A549 (cell line): ENCODE data around the gene HIVEP1. TPM values are rescaled to one million over a fixed set of nuclear protein-coding genes. Genes with fewer than 3 reads are reported as not detected.

Experiments used
- ATAC-seq, 2 experiments: fragments of 200-7000 bp in 1 of 2; fragments of >200 bp in 1 of 2; cut with Nextera tagmentation in 1 of 2; cut with Tn5 transposase in 1 of 2; 3 replicates each; pipeline versions ENCODE4 v1.8.0 to v1.9.1; 2018 to 2020; ENCODE audit warnings: mild to moderate bottlenecking in 1 of 2, moderate library complexity in 1 of 2
- CTCF ChIA-PET: fragments of 300-600 bp; sonication (Branson Sonifier 250); formaldehyde crosslinking; extraction: SDS; loops from one replicate; lab custom pipeline; 2021; ENCODE audit warnings: antibody characterized with exemption, inconsistent platforms; lab: Yijun Ruan, JAX
- POLR2A ChIA-PET: fragments of 350-600 bp; formaldehyde crosslinking; extraction: SDS; loops from one replicate; lab custom pipeline; 2021; ENCODE audit warnings: antibody characterized with exemption, inconsistent platforms; lab: Yijun Ruan, JAX
- DNase-seq, 2 experiments: peaks; one replicate each; pipeline versions ENCODE4 v3.0.0 to v3.0.0-alpha.2; 2011 to 2016; ENCODE audit warnings: low read depth in 1 of 2, low spot score in 1 of 2
- FAIRE-seq: peaks from 2 replicates; lab custom pipeline; 2011; peaks lifted over from hg19 to GRCh38; lab: Jason Lieb, UNC
- H3K27ac ChIP-seq, 2 experiments: fragments of >200 bp; sonication (Bioruptor Twin); formaldehyde crosslinking; 3 replicates each; pipeline ENCODE4 v1.5.1; 2016 to 2017
- H3K4me1 ChIP-seq: fragments of >200 bp; sonication (Bioruptor Twin); formaldehyde crosslinking; 3 replicates; pipeline ENCODE4 v1.6.1; 2016
- H3K4me2 ChIP-seq: fragments of >200 bp; sonication (Bioruptor Twin); formaldehyde crosslinking; 3 replicates; pipeline ENCODE4 v1.6.1; 2016
- H3K4me3 ChIP-seq: fragments of >200 bp; sonication (Bioruptor Twin); formaldehyde crosslinking; 3 replicates; pipeline ENCODE4 v1.5.1; 2016
- H3K9me3 ChIP-seq: fragments of >200 bp; sonication (Bioruptor Twin); formaldehyde crosslinking; 3 replicates; pipeline ENCODE4 v1.6.1; 2016
- CBX2 ChIP-seq: fragments of 200-600 bp; sonication (generic); IDR thresholded peaks from 2 replicates; pipeline ENCODE4 v1.6.1; 2016; ENCODE audit warnings: low read depth, mild to moderate bottlenecking, borderline replicate concordance
- CEBPB ChIP-seq, 2 experiments: fragments of >200 bp in 1 of 2; sonication (Bioruptor Twin) in 1 of 2; formaldehyde crosslinking in 1 of 2; IDR thresholded peaks; 2 replicates each; pipeline ENCODE4 v1.6.1; 2012 to 2016
- CHD2 ChIP-seq: fragments of 150-350 bp; IDR thresholded peaks from 2 replicates; pipeline ENCODE4 v1.6.1; 2014; ENCODE audit warnings: low read length; ENCODE audit not compliant: partially characterized antibody
- EHMT2 ChIP-seq: fragments of 200-600 bp; sonication (generic); IDR thresholded peaks from 2 replicates; pipeline ENCODE4 v1.6.1; 2016; ENCODE audit warnings: antibody characterized with exemption, low read depth, mild to moderate bottlenecking, moderate library complexity
- EP300 ChIP-seq, 2 experiments: fragments of >200 bp; sonication (Bioruptor Twin); formaldehyde crosslinking; IDR thresholded peaks; 2 replicates in 1 of 2; 3 replicates in 1 of 2; pipeline ENCODE4 v1.6.1; 2016 to 2017
- FOSB ChIP-seq: fragments of 250-450 bp; sonication (Bioruptor Pico); IDR thresholded peaks from 2 replicates; pipeline ENCODE4 v1.5.0; 2020; ENCODE audit warnings: mild to moderate bottlenecking, moderate library complexity
- GATA3 ChIP-seq: IDR thresholded peaks from 2 replicates; pipeline ENCODE4 v1.6.1; 2012; ENCODE audit warnings: borderline replicate concordance
- HOXA7 ChIP-seq: fragments of 250-450 bp; sonication (Bioruptor Pico); IDR thresholded peaks from 2 replicates; pipeline ENCODE4 v1.5.0; 2020; ENCODE audit warnings: mild to moderate bottlenecking, moderate library complexity
- HOXB5 ChIP-seq: fragments of 250-450 bp; sonication (Bioruptor Pico); IDR thresholded peaks from 2 replicates; pipeline ENCODE4 v1.5.0; 2020; ENCODE audit warnings: mild to moderate bottlenecking, moderate library complexity
- KDM1A ChIP-seq: fragments of 200-600 bp; sonication (generic); IDR thresholded peaks from 2 replicates; pipeline ENCODE4 v1.6.1; 2016; ENCODE audit warnings: low read depth, mild to moderate bottlenecking
- KDM5A ChIP-seq: fragments of 200-600 bp; sonication (generic); IDR thresholded peaks from 2 replicates; pipeline ENCODE4 v1.6.1; 2016; ENCODE audit warnings: antibody characterized with exemption, mild to moderate bottlenecking
- NFE2L2 ChIP-seq: fragments of 150-350 bp; conservative IDR thresholded peaks from 2 replicates; pipeline ENCODE4 v1.6.1; 2014; ENCODE audit warnings: low read length
- NPAS2 ChIP-seq: fragments of 250-450 bp; sonication (Bioruptor Pico); IDR thresholded peaks from 2 replicates; pipeline ENCODE4 v1.8.0; 2022; ENCODE audit warnings: mild to moderate bottlenecking, moderate library complexity, borderline replicate concordance
- NR3C1 ChIP-seq: fragments of >200 bp; sonication (Bioruptor Twin); formaldehyde crosslinking; IDR thresholded peaks from 3 replicates; pipeline ENCODE4 v1.6.1; 2017
- PHF8 ChIP-seq: fragments of 200-600 bp; sonication (generic); IDR thresholded peaks from 2 replicates; pipeline ENCODE4 v1.6.1; 2016; ENCODE audit warnings: low read depth, mild to moderate bottlenecking, antibody characterized with exemption, moderate library complexity, borderline replicate concordance
- POLR2A ChIP-seq: IDR thresholded peaks from 2 replicates; pipeline ENCODE4 v1.6.1; 2012; ENCODE audit warnings: mild to moderate bottlenecking, low read length
- POLR2AphosphoS2 ChIP-seq: conservative IDR thresholded peaks from 2 replicates; pipeline ENCODE4 v1.6.1; 2012; ENCODE audit warnings: low read length, improper control_type of control experiment, inconsistent platforms
- RFX5 ChIP-seq: fragments of 450-650 bp; IDR thresholded peaks from 2 replicates; pipeline ENCODE4 v1.7.1; 2014; ENCODE audit warnings: antibody characterized with exemption, mild to moderate bottlenecking, moderate library complexity
- SMC3 ChIP-seq: fragments of >200 bp; sonication (Bioruptor Twin); formaldehyde crosslinking; IDR thresholded peaks from 3 replicates; pipeline ENCODE4 v1.6.1; 2018; ENCODE audit warnings: inconsistent platforms
- SREBF2 ChIP-seq: fragments of 450-650 bp; IDR thresholded peaks from 2 replicates; pipeline ENCODE4 v1.6.1; 2014; ENCODE audit warnings: mild to moderate bottlenecking, moderate library complexity
- TFCP2L1 ChIP-seq: fragments of 250-450 bp; sonication (Bioruptor Pico); IDR thresholded peaks from 2 replicates; pipeline ENCODE4 v1.5.0; 2021; ENCODE audit warnings: mild to moderate bottlenecking
- ZC3H11A ChIP-seq: fragments of 450-650 bp; IDR thresholded peaks from 2 replicates; pipeline ENCODE4 v1.6.1; 2014; ENCODE audit warnings: antibody characterized with exemption, mild to moderate bottlenecking
- ZNF302 ChIP-seq: fragments of 250-450 bp; sonication (Bioruptor Pico); IDR thresholded peaks from 2 replicates; pipeline ENCODE4 v1.9.0; 2021; ENCODE audit warnings: inconsistent platforms, mild to moderate bottlenecking, moderate library complexity
- ZSCAN20 ChIP-seq: fragments of 250-450 bp; sonication (Bioruptor Pico); IDR thresholded peaks from 2 replicates; pipeline ENCODE4 v1.8.0; 2022; ENCODE audit warnings: mild to moderate bottlenecking, moderate library complexity
- WGBS: methylation state at CpG from one replicate; pipeline ENCODE4 v1.1.6; 2017; ENCODE audit errors: missing lambda C conversion rate; 5-methylcytosine and 5-hydroxymethylcytosine counted together
- polyA plus RNA-seq, 4 experiments: library from polyadenylated mRNA; depleted of rRNA in 3 of 4; stranded (reverse); fragments of >200 nt; fragmentation: RNase III in 1 of 4; extraction: RNeasy Plus Mini Kit Qiagen cat#74134 plus additional on column Dnase treatment in 1 of 4; gene quantifications; 2 replicates in 3 of 4; 3 replicates in 1 of 4; pipeline ENCODE4 v1.2.3, GENCODE V29; 2011 to 2017
- TF ChIP-seq, protein P1 (sequence below): fragments of >200 bp; sonication (Bioruptor Twin); formaldehyde crosslinking; IDR thresholded peaks from 3 replicates; pipeline ENCODE4 v1.6.1; 2016
- TF ChIP-seq, protein P2 (sequence below): fragments of >200 bp; sonication (Bioruptor Twin); formaldehyde crosslinking; IDR thresholded peaks from 3 replicates; pipeline ENCODE4 v1.5.1; 2016
- TF ChIP-seq, protein P3 (sequence below): fragments of 150-350 bp; IDR thresholded peaks from 2 replicates; pipeline ENCODE4 v1.6.1; 2014; ENCODE audit warnings: low read depth, mild to moderate bottlenecking, low read length
- TF ChIP-seq, protein P4 (sequence below): IDR thresholded peaks from 2 replicates; pipeline ENCODE4 v1.6.1; 2012
- TF ChIP-seq, protein P5 (sequence below): fragments of 450-650 bp; IDR thresholded peaks from 2 replicates; pipeline ENCODE4 v1.6.1; 2014; ENCODE audit warnings: antibody characterized with exemption

HIVEP1 gene
- polyA plus RNA-seq, 2 of the 4 experiments (the other 2 are of a cell fraction): 5.8 to 10.5 TPM

DNA sequence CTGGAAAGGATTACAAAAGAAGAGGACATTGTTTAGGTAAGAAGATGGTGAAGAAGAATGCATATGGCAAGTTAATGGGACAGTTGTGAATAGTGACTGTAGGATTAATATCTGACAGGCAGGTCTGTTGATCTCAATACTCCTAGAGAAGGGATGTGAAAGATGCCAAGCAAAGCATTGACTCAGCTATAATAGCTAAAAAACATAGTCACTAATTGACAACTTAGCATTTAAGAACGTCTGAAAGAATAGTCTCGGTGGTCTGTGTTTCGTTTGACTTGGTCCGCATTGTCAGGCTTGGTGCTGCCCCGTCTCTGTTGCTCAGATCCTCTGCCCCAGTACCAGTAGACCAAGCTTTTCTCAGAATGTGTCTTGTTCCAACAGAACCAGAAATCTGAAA lies 65.9 kb downstream of the HIVEP1 start:
- whole genome bisulfite sequencing: 93% methylated on average over 5 of the region's 5 CpGs
- DNase-seq (no peak), FAIRE-seq (no peak), ATAC-seq (no peak)
- no peak overlapping the region for H3K27ac ChIP-seq
- ChIA-PET POLR2A (no interaction called here), CTCF (no interaction called here)
- no peak overlapping the region for H3K4me2 ChIP-seq
- H3K4me1 ChIP-seq: no peaks in the 10 kb centered on the region
- no peaks in the 10 kb centered on the region for H3K9me3 ChIP-seq
- TF ChIP-seq, protein P1, sequence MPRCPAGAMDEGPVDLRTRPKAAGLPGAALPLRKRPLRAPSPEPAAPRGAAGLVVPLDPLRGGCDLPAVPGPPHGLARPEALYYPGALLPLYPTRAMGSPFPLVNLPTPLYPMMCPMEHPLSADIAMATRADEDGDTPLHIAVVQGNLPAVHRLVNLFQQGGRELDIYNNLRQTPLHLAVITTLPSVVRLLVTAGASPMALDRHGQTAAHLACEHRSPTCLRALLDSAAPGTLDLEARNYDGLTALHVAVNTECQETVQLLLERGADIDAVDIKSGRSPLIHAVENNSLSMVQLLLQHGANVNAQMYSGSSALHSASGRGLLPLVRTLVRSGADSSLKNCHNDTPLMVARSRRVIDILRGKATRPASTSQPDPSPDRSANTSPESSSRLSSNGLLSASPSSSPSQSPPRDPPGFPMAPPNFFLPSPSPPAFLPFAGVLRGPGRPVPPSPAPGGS: no peak
- no peak for TF ChIP-seq HOXB5 (CRISPR knock-in tag)
- no peak for TF ChIP-seq SMC3
- no peak for TF ChIP-seq TFCP2L1 (CRISPR knock-in tag)
- no peak for TF ChIP-seq KDM1A
- TF ChIP-seq NPAS2 (CRISPR knock-in tag): no peak
- no peak for TF ChIP-seq ZSCAN20
- TF ChIP-seq CHD2: no peak
- TF ChIP-seq PHF8: no peak
- TF ChIP-seq, protein P2, sequence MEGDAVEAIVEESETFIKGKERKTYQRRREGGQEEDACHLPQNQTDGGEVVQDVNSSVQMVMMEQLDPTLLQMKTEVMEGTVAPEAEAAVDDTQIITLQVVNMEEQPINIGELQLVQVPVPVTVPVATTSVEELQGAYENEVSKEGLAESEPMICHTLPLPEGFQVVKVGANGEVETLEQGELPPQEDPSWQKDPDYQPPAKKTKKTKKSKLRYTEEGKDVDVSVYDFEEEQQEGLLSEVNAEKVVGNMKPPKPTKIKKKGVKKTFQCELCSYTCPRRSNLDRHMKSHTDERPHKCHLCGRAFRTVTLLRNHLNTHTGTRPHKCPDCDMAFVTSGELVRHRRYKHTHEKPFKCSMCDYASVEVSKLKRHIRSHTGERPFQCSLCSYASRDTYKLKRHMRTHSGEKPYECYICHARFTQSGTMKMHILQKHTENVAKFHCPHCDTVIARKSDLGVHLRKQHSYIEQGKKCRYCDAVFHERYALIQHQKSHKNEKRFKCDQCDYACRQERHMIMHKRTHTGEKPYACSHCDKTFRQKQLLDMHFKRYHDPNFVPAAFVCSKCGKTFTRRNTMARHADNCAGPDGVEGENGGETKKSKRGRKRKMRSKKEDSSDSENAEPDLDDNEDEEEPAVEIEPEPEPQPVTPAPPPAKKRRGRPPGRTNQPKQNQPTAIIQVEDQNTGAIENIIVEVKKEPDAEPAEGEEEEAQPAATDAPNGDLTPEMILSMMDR: no peak
- TF ChIP-seq KDM5A: no peak
- no peak for TF ChIP-seq SREBF2
- TF ChIP-seq, protein P3, sequence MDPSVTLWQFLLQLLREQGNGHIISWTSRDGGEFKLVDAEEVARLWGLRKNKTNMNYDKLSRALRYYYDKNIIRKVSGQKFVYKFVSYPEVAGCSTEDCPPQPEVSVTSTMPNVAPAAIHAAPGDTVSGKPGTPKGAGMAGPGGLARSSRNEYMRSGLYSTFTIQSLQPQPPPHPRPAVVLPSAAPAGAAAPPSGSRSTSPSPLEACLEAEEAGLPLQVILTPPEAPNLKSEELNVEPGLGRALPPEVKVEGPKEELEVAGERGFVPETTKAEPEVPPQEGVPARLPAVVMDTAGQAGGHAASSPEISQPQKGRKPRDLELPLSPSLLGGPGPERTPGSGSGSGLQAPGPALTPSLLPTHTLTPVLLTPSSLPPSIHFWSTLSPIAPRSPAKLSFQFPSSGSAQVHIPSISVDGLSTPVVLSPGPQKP: no peak
- no peak for TF ChIP-seq RFX5
- TF ChIP-seq ZNF302: no peak
- no peak overlapping the region for H3K4me3 ChIP-seq

DNA sequence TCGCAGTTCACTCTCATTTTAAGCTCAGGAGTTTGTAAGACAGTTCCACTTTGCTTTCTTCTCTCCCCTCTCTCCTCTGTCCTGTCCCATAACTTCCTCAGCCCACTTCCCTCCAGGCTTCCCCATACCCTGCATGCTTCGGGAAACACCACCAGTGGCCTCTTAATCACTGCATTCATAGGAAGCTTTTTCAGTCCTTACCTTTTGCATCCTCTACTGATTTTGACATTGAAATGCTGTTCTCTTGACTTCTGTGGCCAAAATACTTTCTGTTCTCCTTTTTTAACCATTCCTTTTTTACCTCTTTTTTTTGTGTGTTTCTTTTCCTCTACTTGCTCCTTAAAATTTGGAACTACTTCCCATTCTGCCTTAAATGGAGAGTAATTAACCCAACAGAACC lies 69.7 kb downstream of the HIVEP1 start:
- CTCF ChIA-PET: no interaction called here
- no peak for FAIRE-seq
- POLR2A ChIA-PET: no interaction called here

DNA sequence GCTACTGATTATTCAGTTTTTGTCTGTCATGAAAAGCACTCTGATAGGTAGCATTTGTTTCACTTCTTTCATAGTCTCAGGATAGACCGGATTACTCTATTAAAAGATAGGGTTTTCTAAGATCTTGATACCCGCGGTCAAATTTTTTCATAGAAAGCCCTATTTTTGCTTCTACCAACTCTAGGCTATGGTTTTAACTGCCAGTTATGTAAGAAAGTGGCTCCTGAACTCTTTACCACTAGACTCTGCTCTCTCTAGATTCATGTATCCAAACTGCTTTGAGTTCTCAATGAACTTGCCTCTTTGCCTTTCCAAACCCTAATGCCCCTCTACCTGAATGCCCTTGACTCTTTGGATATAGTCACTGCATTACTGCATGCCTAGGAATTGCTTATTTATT lies 70.3 kb downstream of the HIVEP1 start:
- H3K27ac ChIP-seq: no peak overlapping the region
- FAIRE-seq: no peak

More for the DNA sequence above, 69.7 kb downstream of the HIVEP1 start:
- Histone ChIP-seq H3K27ac (no peak overlapping the region), H3K4me3 (no peak overlapping the region), H3K4me2 (no peak overlapping the region), H3K9me3 (no peaks in the 10 kb centered on the region), H3K4me1 (no peaks in the 10 kb centered on the region)
- TF ChIP-seq HOXB5 (CRISPR knock-in tag) (no peak), POLR2A (no peak), CEBPB (IDR thresholded peaks at IDR 0.05) (no peak), ZSCAN20 (no peak), HOXA7 (CRISPR knock-in tag) (no peak), CBX2 (no peak), NFE2L2 (no peak), KDM5A (no peak)
- TF ChIP-seq, protein P4, sequence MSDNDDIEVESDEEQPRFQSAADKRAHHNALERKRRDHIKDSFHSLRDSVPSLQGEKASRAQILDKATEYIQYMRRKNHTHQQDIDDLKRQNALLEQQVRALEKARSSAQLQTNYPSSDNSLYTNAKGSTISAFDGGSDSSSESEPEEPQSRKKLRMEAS: no peak
- 94% methylated on average over 2 of the region's 2 CpGs for WGBS
- DNase-seq (no peak), ATAC-seq (no peak)

More for the DNA sequence above, 70.3 kb downstream of the HIVEP1 start:
- WGBS: 96% methylated on average over 3 of the region's 3 CpGs
- Histone ChIP-seq H3K4me2 (no peak overlapping the region), H3K9me3 (no peaks in the 10 kb centered on the region)
- CTCF ChIA-PET: interaction anchor here (1.0 kb wide), 1 partner anchor 10 kb away, joined by 3 read pairs; no protein-coding TSS in a partner anchor
- TF ChIP-seq FOSB (no peak), HOXB5 (CRISPR knock-in tag) (no peak), SREBF2 (no peak), POLR2AphosphoS2 (no peak), PHF8 (no peak), GATA3 (no peak), NR3C1 (no peak), EP300 (IDR thresholded peaks at IDR 0.05) (no peak), EHMT2 (no peak), ZC3H11A (no peak), SMC3 (no peak)
- TF ChIP-seq, protein P5, sequence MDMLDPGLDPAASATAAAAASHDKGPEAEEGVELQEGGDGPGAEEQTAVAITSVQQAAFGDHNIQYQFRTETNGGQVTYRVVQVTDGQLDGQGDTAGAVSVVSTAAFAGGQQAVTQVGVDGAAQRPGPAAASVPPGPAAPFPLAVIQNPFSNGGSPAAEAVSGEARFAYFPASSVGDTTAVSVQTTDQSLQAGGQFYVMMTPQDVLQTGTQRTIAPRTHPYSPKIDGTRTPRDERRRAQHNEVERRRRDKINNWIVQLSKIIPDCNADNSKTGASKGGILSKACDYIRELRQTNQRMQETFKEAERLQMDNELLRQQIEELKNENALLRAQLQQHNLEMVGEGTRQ: no peak
- TF ChIP-seq, all 56 proteins: peak for 0
- DNase-seq: no peak
- POLR2A ChIA-PET: no interaction called here
- Histone ChIP-seq H3K4me3 (no peak overlapping the region), H3K4me1 (no peaks in the 10 kb centered on the region)
- ATAC-seq: no peak
